T47D (cell line): ENCODE results near the gene ENO4.

Experiments
- DNase-seq, 2 experiments: peaks; one replicate each; pipeline versions ENCODE4 v3.0.0 to v3.0.0-alpha.2; 2011 to 2012; ENCODE audit warnings: low read depth in 1 of 2, low spot score in 1 of 2
- JUND ChIP-seq: IDR thresholded peaks from 2 replicates; pipeline ENCODE4 v1.6.1; 2012; ENCODE audit warnings: low read depth
- in situ Hi-C: cut with HindIII; loops from 2 replicates; pipeline ENCODE4 v1.10.0; 2016; ENCODE audit warnings: low sequenced_read_pairs, low pct_unique_long_range_greater_than_20kb

Gene ENO4

GRCh38 chr10:116864436-116864835 lies 15.1 kb downstream of the ENO4 start:
- no peak for TF ChIP-seq JUND
- in situ Hi-C loops = no loop called here
- no peak for DNase-seq

GRCh38 chr10:116866066-116866465 lies 16.8 kb downstream of the ENO4 start:
- no peak for TF ChIP-seq JUND
- in situ Hi-C loops = no loop called here

GRCh38 chr10:116866987-116867595 lies 17.8 kb downstream of the ENO4 start:
- no peak for DNase-seq
- in situ Hi-C loops = no loop called here
- TF ChIP-seq JUND = no peak

More at GRCh38 chr10:116866066-116866465, 16.8 kb downstream of the ENO4 start:
- DNase-seq = no peak

- no peak for TF ChIP-seq JUND
- in situ Hi-C loops = no loop called here
- DNase-seq = no peak
Observed at GRCh38 chr10:116868198-116868676, 18.9 kb downstream of the ENO4 start.

- in situ Hi-C loops = no loop called here
- DNase-seq = no peak
- TF ChIP-seq JUND = no peak
Observed at GRCh38 chr10:116868722-116869121, 19.4 kb downstream of the ENO4 start.

GRCh38 chr10:116870949-116871348 lies 21.6 kb downstream of the ENO4 start:
- TF ChIP-seq JUND = no peak
- DNase-seq = no peak
- in situ Hi-C loops = no loop called here

GRCh38 chr10:116873134-116873533 lies 23.8 kb downstream of the ENO4 start:
- in situ Hi-C loops = no loop called here
- no peak for TF ChIP-seq JUND
- no peak for DNase-seq

- DNase-seq = no peak
- TF ChIP-seq JUND = no peak
- in situ Hi-C loops = no loop called here
Observed at GRCh38 chr10:116875897-116876296, 26.6 kb downstream of the ENO4 start.

GRCh38 chr10:116877391-116877790 lies 28.1 kb downstream of the ENO4 start:
- DNase-seq = peak in 1 of 2 experiments; percentile 55
- TF ChIP-seq JUND = no peak
- in situ Hi-C loops = no loop called here

GRCh38 chr10:116878123-116878522 lies 28.8 kb downstream of the ENO4 start:
- no peak for TF ChIP-seq JUND
- no peak for DNase-seq
- in situ Hi-C loops = no loop called here

GRCh38 chr10:116879817-116880216 lies 30.5 kb downstream of the ENO4 start:
- in situ Hi-C loops = no loop called here
- TF ChIP-seq JUND = no peak

GRCh38 chr10:116880716-116881482 lies 31.6 kb downstream of the ENO4 start:
- no peak for DNase-seq
- in situ Hi-C loops = no loop called here
- TF ChIP-seq JUND = no peak

More at GRCh38 chr10:116879817-116880216, 30.5 kb downstream of the ENO4 start:
- no peak for DNase-seq

GRCh38 chr10:116882639-116883038 lies 33.3 kb downstream of the ENO4 start:
- no peak for TF ChIP-seq JUND
- in situ Hi-C loops = no loop called here
- DNase-seq = no peak
